Posterior vena cava (tissue), 2 donors: Measurements from ENCODE around the gene DIRAS1. TPM values are rescaled to one million over a fixed set of nuclear protein-coding genes. Genes with fewer than 3 reads are reported as not detected.

Source experiments
- total RNA-seq, 2 donors: library from RNA; stranded (reverse); fragmentation: NEBNext Ultra II Directional; extraction: Animal tissue kit (Norgen Biotek cat#: 25700); gene quantifications; one replicate each; pipeline ENCODE4 v1.2.1, GENCODE V29; 2021
- donor health status: DM: yes; HTN: yes; CAD: no.
- donor health status: DM: yes; HTN: yes; CAD: no.

Gene DIRAS1
- total RNA-seq, 2 donors from 2014 or later, result 11.6 to 21.7 TPM

Other genes starting within 250 kb of the DIRAS1 start
- 100 to 1,000 TPM; 120 to 160 TPM for gene GADD45B, start 245.2 kb downstream of the DIRAS1 start, total RNA-seq
- 1 to 10 TPM; 3.2 to 6.1 TPM for gene GNG7, start 18.7 kb downstream of the DIRAS1 start, total RNA-seq
- 10 to 100 TPM; 19.5 to 22.0 TPM for gene SLC39A3, start 18.6 kb upstream of the DIRAS1 start, total RNA-seq
- 10 to 100 TPM; 29.2 to 30.7 TPM for gene SGTA, start 61.9 kb upstream of the DIRAS1 start, total RNA-seq
- 10 to 100 TPM; 30.6 to 37.6 TPM for gene THOP1, start 64.1 kb upstream of the DIRAS1 start, total RNA-seq
- 1 to 10 TPM; 2.4 to 3.5 TPM for gene ZNF554, start 98.5 kb upstream of the DIRAS1 start, total RNA-seq
- gene ZNF555, start 120.1 kb upstream of the DIRAS1 start, total RNA-seq, result 1 to 10 TPM; 5.1 to 8.0 TPM
- under 1 TPM in 1 of 2 donors, not detected in 1; 0.14 TPM for gene ZNF556, start 146.0 kb upstream of the DIRAS1 start, total RNA-seq
- gene ZNF57, start 179.6 kb upstream of the DIRAS1 start, total RNA-seq, result 1 to 10 TPM; 2.4 to 3.0 TPM
- gene ZNF77, start 223.6 kb upstream of the DIRAS1 start, total RNA-seq, result 1 to 10 TPM; 2.4 to 4.0 TPM